Left ventricle myocardium inferior (tissue), 1 donor: ENCODE measurements around the gene GPR101. TPM values are rescaled to one million over a fixed set of nuclear protein-coding genes. Genes with fewer than 3 reads are reported as not detected.

Experiments used
- DNase-seq: peaks from one replicate; pipeline ENCODE4 v3.0.0-alpha.2; 2020
- H3K27ac ChIP-seq: fragments of 200-600 bp; replicated peaks from 2 replicates; pipeline ENCODE4 v1.8.0; 2021
- H3K27me3 ChIP-seq: fragments of 200-600 bp; 2 replicates; pipeline ENCODE4 v1.8.0; 2021; ENCODE audit warnings: low read depth
- H3K36me3 ChIP-seq: fragments of 200-600 bp; 2 replicates; pipeline ENCODE4 v1.8.0; 2021
- H3K4me1 ChIP-seq: fragments of 200-600 bp; 2 replicates; pipeline ENCODE4 v1.8.0; 2021
- H3K4me3 ChIP-seq: fragments of 200-600 bp; 2 replicates; pipeline ENCODE4 v1.8.0; 2021; ENCODE audit warnings: mild to moderate bottlenecking, moderate library complexity
- H3K9me3 ChIP-seq: fragments of 200-600 bp; replicated peaks from 2 replicates; pipeline ENCODE4 v1.8.0; 2021
- CTCF ChIP-seq: fragments of 200-600 bp; IDR thresholded peaks from 2 replicates; pipeline ENCODE4 v1.8.0; 2021; ENCODE audit warnings: antibody characterized with exemption, mild to moderate bottlenecking, borderline replicate concordance
- intact Hi-C: fragments of 100-400 bp; cut with micrococcal nuclease; formaldehyde crosslinking; loops from one replicate; pipeline ENCODE4 v1.11.0; 2022
- long read RNA-seq: library from polyadenylated mRNA; unstranded; transcript quantifications from one replicate; pipeline ENCODE4 v2.0.0, GENCODE V29; 2021
- total RNA-seq: library from RNA; stranded (reverse); fragmentation: NEBNext Ultra II Directional; extraction: Animal tissue kit (Norgen Biotek cat#: 25700); gene quantifications from one replicate; pipeline ENCODE4 v1.2.1, GENCODE V29; 2021
- donor health status: DM: no; HTN: yes; CAD: no; lungs with severe emphysema.

Gene GPR101
- not detected for total RNA-seq
- long read RNA-seq = 0 reads

- no peak for TF ChIP-seq CTCF
- Histone ChIP-seq H3K4me3 (peak within 1 kb of the TSS; percentile 23), H3K27ac (no peak within 1 kb of the TSS), H3K9me3 (no peaks in the 10 kb centered on the region), H3K27me3 (peaks cover 64% of the 10 kb centered on the region), H3K4me1 (peaks cover 6% of the 10 kb centered on the region), H3K36me3 (no peaks in the 10 kb centered on the region)
- intact Hi-C loops = no loop called here
- DNase-seq = no peak
These were observed at the start of gene GPR101 for GRCh38 chrX:137033774-137034507. Gene GPR101, minus strand, starts transcription at chrX:137033995. Its CDS starts 2,321 bp downstream, at chrX:137031674.

GRCh38 chrX:137081239-137081638 lies 47.4 kb upstream of the GPR101 start:
- no peaks in the 10 kb centered on the region for H3K4me1 ChIP-seq
- intact Hi-C loops = no loop called here
- TF ChIP-seq CTCF = no peak
- DNase-seq = no peak
- no peak overlapping the region for H3K27ac ChIP-seq
- no peaks in the 10 kb centered on the region for H3K36me3 ChIP-seq
- H3K4me3 ChIP-seq = no peak overlapping the region
- no peaks in the 10 kb centered on the region for H3K27me3 ChIP-seq
- no peaks in the 10 kb centered on the region for H3K9me3 ChIP-seq

- Histone ChIP-seq H3K27ac (no peak overlapping the region), H3K4me1 (no peaks in the 10 kb centered on the region), H3K36me3 (no peaks in the 10 kb centered on the region), H3K27me3 (no peaks in the 10 kb centered on the region), H3K4me3 (no peak overlapping the region), H3K9me3 (no peaks in the 10 kb centered on the region)
- intact Hi-C loops = no loop called here
- DNase-seq = no peak
- TF ChIP-seq CTCF = no peak
These were observed 38.6 kb upstream of the GPR101 start for GRCh38 chrX:137072396-137072795.

- Histone ChIP-seq H3K9me3 (no peaks in the 10 kb centered on the region), H3K27me3 (no peaks in the 10 kb centered on the region), H3K36me3 (no peaks in the 10 kb centered on the region), H3K27ac (no peak overlapping the region), H3K4me3 (no peak overlapping the region), H3K4me1 (no peaks in the 10 kb centered on the region)
- no peak for DNase-seq
- TF ChIP-seq CTCF = no peak
- intact Hi-C loops = no loop called here
These were observed 37.8 kb upstream of the GPR101 start for GRCh38 chrX:137071596-137071995.

- H3K36me3 ChIP-seq = no peaks in the 10 kb centered on the region
- no peaks in the 10 kb centered on the region for H3K27me3 ChIP-seq
- intact Hi-C loops = no loop called here
- no peak for TF ChIP-seq CTCF
- H3K4me1 ChIP-seq = no peaks in the 10 kb centered on the region
- H3K27ac ChIP-seq = no peak overlapping the region
- H3K4me3 ChIP-seq = no peak overlapping the region
- no peak for DNase-seq
- no peaks in the 10 kb centered on the region for H3K9me3 ChIP-seq
These were observed 33.4 kb upstream of the GPR101 start for GRCh38 chrX:137067147-137067546.
